DND-41 (cell line): ENCODE data around the gene SRF.
A peak's percentile ranks its signal among the peaks of the same experiment; 100 is the strongest.

ENCODE experiments used
- ATAC-seq: fragments of 200-7000 bp; cut with Tn5 transposase; 3 replicates; pipeline ENCODE4 v1.9.1; 2021; ENCODE audit warnings: low read depth; ENCODE audit not compliant: insufficient read depth
- DNase-seq: peaks from one replicate; pipeline ENCODE4 v3.0.0-alpha.2; 2020
- H2AFZ ChIP-seq: 2 replicates; pipeline ENCODE4 v1.6.0; 2012; ENCODE audit warnings: low read depth, low read length
- H3K27ac ChIP-seq: 2 replicates; pipeline ENCODE4 v1.5.1; 2012; ENCODE audit warnings: low read length, inconsistent platforms
- H3K27me3 ChIP-seq: fragments of 200-600 bp; sonication (generic); 2 replicates; pipeline ENCODE4 v1.6.0; 2012; ENCODE audit warnings: low read length, mild to moderate bottlenecking, inconsistent platforms; ENCODE audit not compliant: insufficient read depth, poor library complexity
- H3K36me3 ChIP-seq: 2 replicates; pipeline ENCODE4 v1.5.1; 2012; ENCODE audit warnings: low read length, inconsistent platforms; ENCODE audit not compliant: insufficient read depth
- H3K4me1 ChIP-seq: 2 replicates; pipeline ENCODE4 v1.5.1; 2012; ENCODE audit warnings: mild to moderate bottlenecking, low read length; ENCODE audit not compliant: insufficient read depth
- H3K4me2 ChIP-seq: 2 replicates; pipeline ENCODE4 v1.6.0; 2012; ENCODE audit warnings: mild to moderate bottlenecking, moderate library complexity, low read length, inconsistent platforms; ENCODE audit not compliant: insufficient read depth
- H3K4me3 ChIP-seq, 2 experiments: fragments of 200-600 bp in 1 of 2; shearing (Covaris generic) in 1 of 2; 2 replicates each; pipeline ENCODE4 v1.5.1; 2012 to 2016; ENCODE audit warnings: inconsistent platforms in 2 of 2, low read length in 2 of 2, mild to moderate bottlenecking in 2 of 2, low read depth in 1 of 2, moderate library complexity in 1 of 2
- H3K79me2 ChIP-seq: 2 replicates; pipeline ENCODE4 v1.6.0; 2012; ENCODE audit warnings: low read length, inconsistent platforms; ENCODE audit not compliant: insufficient read depth
- H3K9ac ChIP-seq: 2 replicates; pipeline ENCODE4 v1.6.0; 2012; ENCODE audit warnings: low read depth, mild to moderate bottlenecking, inconsistent platforms, low read length, moderate library complexity
- H3K9me3 ChIP-seq: 2 replicates; pipeline ENCODE4 v1.5.1; 2012; ENCODE audit warnings: low read length, moderate library complexity, mild to moderate bottlenecking, inconsistent platforms; ENCODE audit not compliant: insufficient read depth, severe bottlenecking
- H4K20me1 ChIP-seq: 2 replicates; pipeline ENCODE4 v1.6.0; 2012; ENCODE audit warnings: low read length; ENCODE audit not compliant: insufficient read depth
- CTCF ChIP-seq: IDR thresholded peaks from 2 replicates; pipeline ENCODE4 v1.5.1; 2012; ENCODE audit warnings: borderline replicate concordance, low read length, moderate library complexity, mild to moderate bottlenecking; ENCODE audit not compliant: poor library complexity, severe bottlenecking; ENCODE audit errors: extremely low read depth
- EZH2 ChIP-seq: IDR thresholded peaks from 3 replicates; pipeline ENCODE4 v1.6.1; 2012; ENCODE audit warnings: borderline replicate concordance, low read depth, mild to moderate bottlenecking, moderate library complexity, low read length, inconsistent platforms; ENCODE audit not compliant: severe bottlenecking

SRF gene

GRCh38 chr6:43141644-43142043 is 29.4 kb upstream of the SRF start:
- no peaks in the 10 kb centered on the region for H3K9me3 ChIP-seq
- no peak for DNase-seq
- peak overlapping the region; percentile 73 for H3K4me2 ChIP-seq
- H3K36me3 ChIP-seq = peaks cover 32% of the 10 kb centered on the region
- H3K27me3 ChIP-seq = no peaks in the 10 kb centered on the region
- peak overlapping the region; percentile 90; the same call in 1 of the 2 replicates for H2AFZ ChIP-seq
- TF ChIP-seq EZH2 = no peak
- no peak for TF ChIP-seq CTCF
- H3K27ac ChIP-seq = peak overlapping the region; percentile 97
- no peaks in the 10 kb centered on the region for H4K20me1 ChIP-seq
- H3K79me2 ChIP-seq = no peaks in the 10 kb centered on the region
- H3K9ac ChIP-seq = peak overlapping the region; percentile 70
- no peak for ATAC-seq
- H3K4me1 ChIP-seq = peaks cover 31% of the 10 kb centered on the region
- H3K4me3 ChIP-seq = peak overlapping the region in 1 of 2 experiments; percentile 53; a peak in 1 of 4 replicates

- H3K36me3 ChIP-seq = peaks cover 37% of the 10 kb centered on the region
- ATAC-seq (peak; percentile 92), DNase-seq (peak; percentile 93)
- H3K4me1 ChIP-seq = peaks cover 31% of the 10 kb centered on the region
- no peaks in the 10 kb centered on the region for H4K20me1 ChIP-seq
- no peaks in the 10 kb centered on the region for H3K27me3 ChIP-seq
- H3K9ac ChIP-seq = peak overlapping the region; percentile 70
- no peak for TF ChIP-seq EZH2
- no peak for TF ChIP-seq CTCF
- H3K27ac ChIP-seq = peak overlapping the region; percentile 97
- no peaks in the 10 kb centered on the region for H3K79me2 ChIP-seq
- no peaks in the 10 kb centered on the region for H3K9me3 ChIP-seq
- peak overlapping the region; percentile 5 to 53; a peak in 3 of 4 replicates for H3K4me3 ChIP-seq
- H2AFZ ChIP-seq = peak overlapping the region; percentile 90
- H3K4me2 ChIP-seq = peak overlapping the region; percentile 73
These were observed 29.0 kb upstream of the SRF start for GRCh38 chr6:43142101-43142500.

- TF ChIP-seq EZH2 = no peak
- TF ChIP-seq CTCF = peak; percentile 99
- Histone ChIP-seq H3K9ac (peak overlapping the region; percentile 70), H3K4me1 (peaks cover 31% of the 10 kb centered on the region), H4K20me1 (no peaks in the 10 kb centered on the region), H3K4me2 (peak overlapping the region; percentile 73), H3K27me3 (no peaks in the 10 kb centered on the region), H3K9me3 (no peaks in the 10 kb centered on the region), H3K79me2 (no peaks in the 10 kb centered on the region), H3K4me3 (peak overlapping the region in 1 of 2 experiments; percentile 53; a peak in 2 of 4 replicates), H3K27ac (peak overlapping the region; percentile 97), H2AFZ (peak overlapping the region; percentile 90), H3K36me3 (peaks cover 43% of the 10 kb centered on the region)
- peak; percentile 70 for ATAC-seq
- peak; percentile 87 for DNase-seq
These were observed 27.6 kb upstream of the SRF start for GRCh38 chr6:43143235-43144128.
